Vagina (tissue), 2 donors: Measurements from ENCODE around the gene ESPNL. TPM values are rescaled to one million over a fixed set of nuclear protein-coding genes. Genes with fewer than 3 reads are reported as not detected.

Experiments used
- DNase-seq, 2 donors: peaks; one replicate each; pipeline ENCODE4 v3.0.0-alpha.2; 2017; ENCODE audit errors: extremely low spot score in 2 of 2
- H3K27ac ChIP-seq: fragments of 200-600 bp; sonication (generic); one replicate; pipeline ENCODE4 v1.5.1; 2019
- H3K27me3 ChIP-seq: fragments of 200-600 bp; sonication (generic); one replicate; pipeline ENCODE4 v1.5.1; 2019
- H3K36me3 ChIP-seq, 2 donors: fragments of 200-600 bp; sonication (generic); one replicate each; pipeline ENCODE4 v1.5.1; 2017 to 2019
- H3K4me1 ChIP-seq: fragments of 200-600 bp; sonication (generic); one replicate; pipeline ENCODE4 v1.5.1; 2019
- H3K4me3 ChIP-seq, 2 donors: fragments of 200-600 bp; sonication (generic); 1 replicate in 1 of 2; 2 replicates in 1 of 2; pipeline ENCODE4 v1.5.1; 2016 to 2019
- H3K9me3 ChIP-seq: fragments of 200-600 bp; sonication (generic); one replicate; pipeline ENCODE4 v1.5.1; 2019
- POLR2A ChIP-seq, 2 donors: fragments of 450-650 bp; IDR thresholded peaks; one replicate each; pipeline ENCODE4 v1.6.1; 2017; ENCODE audit warnings: antibody characterized with exemption in 2 of 2, mild to moderate bottlenecking in 2 of 2, moderate library complexity in 2 of 2
- POLR2AphosphoS5 ChIP-seq, 2 donors: sonication (generic); formaldehyde crosslinking; IDR thresholded peaks; one replicate each; pipeline ENCODE4 v1.9.0; 2017; ENCODE audit warnings: antibody characterized with exemption in 2 of 2, mild to moderate bottlenecking in 2 of 2, low read depth in 1 of 2; ENCODE audit not compliant: insufficient read depth in 1 of 2
- intact Hi-C: fragments of 100-400 bp; cut with DNase I; formaldehyde crosslinking; loops from one replicate; pipeline ENCODE4 v1.15.1; 2023
- total RNA-seq: library from RNA; depleted of rRNA; stranded (reverse); fragments of >200 nt; gene quantifications from one replicate; pipeline ENCODE4 v1.2.3, GENCODE V29; 2016
- TF ChIP-seq, protein P1 (sequence below), 3 experiments: fragments of 450-650 bp in 2 of 3; fragments of 200-600 bp in 1 of 3; sonication (generic) in 1 of 3; IDR thresholded peaks; one replicate each; pipeline ENCODE4 v1.5.1; 2017 to 2019; ENCODE audit warnings: antibody characterized with exemption in 3 of 3, mild to moderate bottlenecking in 2 of 3, moderate library complexity in 2 of 3

ESPNL gene
- total RNA-seq, 1 donor from 2014 or later: 0.74 TPM

DNA sequence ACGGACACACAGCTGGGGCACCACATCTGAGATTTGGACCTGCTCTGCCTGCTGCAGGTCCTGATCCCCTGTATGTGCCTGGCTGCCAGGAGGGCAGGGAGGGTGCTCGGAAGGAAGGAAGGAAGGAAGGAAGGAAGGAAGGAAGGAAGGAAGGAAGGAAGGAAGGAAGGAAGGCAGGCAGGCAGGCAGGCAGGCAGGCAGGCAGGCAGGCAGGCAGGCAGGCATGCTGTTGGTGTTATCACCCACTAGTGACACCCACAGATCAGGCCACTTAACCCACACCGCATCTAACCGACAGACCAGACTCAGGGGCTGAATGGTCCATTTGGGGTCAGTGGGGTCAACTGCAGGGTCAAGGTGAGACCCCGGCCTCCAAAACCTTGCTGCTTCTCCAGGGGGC lies 44.1 kb downstream of the ESPNL start:
- no peak for DNase-seq
- no peaks in the 10 kb centered on the region for H3K9me3 ChIP-seq
- H3K36me3 ChIP-seq: no peaks in the 10 kb centered on the region
- H3K27me3 ChIP-seq: no peaks in the 10 kb centered on the region
- TF ChIP-seq POLR2A (IDR thresholded peaks at IDR 0.05): no peak
- TF ChIP-seq, protein P1, sequence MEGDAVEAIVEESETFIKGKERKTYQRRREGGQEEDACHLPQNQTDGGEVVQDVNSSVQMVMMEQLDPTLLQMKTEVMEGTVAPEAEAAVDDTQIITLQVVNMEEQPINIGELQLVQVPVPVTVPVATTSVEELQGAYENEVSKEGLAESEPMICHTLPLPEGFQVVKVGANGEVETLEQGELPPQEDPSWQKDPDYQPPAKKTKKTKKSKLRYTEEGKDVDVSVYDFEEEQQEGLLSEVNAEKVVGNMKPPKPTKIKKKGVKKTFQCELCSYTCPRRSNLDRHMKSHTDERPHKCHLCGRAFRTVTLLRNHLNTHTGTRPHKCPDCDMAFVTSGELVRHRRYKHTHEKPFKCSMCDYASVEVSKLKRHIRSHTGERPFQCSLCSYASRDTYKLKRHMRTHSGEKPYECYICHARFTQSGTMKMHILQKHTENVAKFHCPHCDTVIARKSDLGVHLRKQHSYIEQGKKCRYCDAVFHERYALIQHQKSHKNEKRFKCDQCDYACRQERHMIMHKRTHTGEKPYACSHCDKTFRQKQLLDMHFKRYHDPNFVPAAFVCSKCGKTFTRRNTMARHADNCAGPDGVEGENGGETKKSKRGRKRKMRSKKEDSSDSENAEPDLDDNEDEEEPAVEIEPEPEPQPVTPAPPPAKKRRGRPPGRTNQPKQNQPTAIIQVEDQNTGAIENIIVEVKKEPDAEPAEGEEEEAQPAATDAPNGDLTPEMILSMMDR (IDR thresholded peaks at IDR 0.05): no peak
- no peak for TF ChIP-seq POLR2AphosphoS5 (IDR thresholded peaks at IDR 0.05; ENCODE audit: insufficient read depth in 1 of 2, low read depth in 1 of 2)
- H3K4me3 ChIP-seq: no peak overlapping the region
- peaks cover 34% of the 10 kb centered on the region for H3K4me1 ChIP-seq
- intact Hi-C loops: no loop called here
- no peak overlapping the region for H3K27ac ChIP-seq

DNA sequence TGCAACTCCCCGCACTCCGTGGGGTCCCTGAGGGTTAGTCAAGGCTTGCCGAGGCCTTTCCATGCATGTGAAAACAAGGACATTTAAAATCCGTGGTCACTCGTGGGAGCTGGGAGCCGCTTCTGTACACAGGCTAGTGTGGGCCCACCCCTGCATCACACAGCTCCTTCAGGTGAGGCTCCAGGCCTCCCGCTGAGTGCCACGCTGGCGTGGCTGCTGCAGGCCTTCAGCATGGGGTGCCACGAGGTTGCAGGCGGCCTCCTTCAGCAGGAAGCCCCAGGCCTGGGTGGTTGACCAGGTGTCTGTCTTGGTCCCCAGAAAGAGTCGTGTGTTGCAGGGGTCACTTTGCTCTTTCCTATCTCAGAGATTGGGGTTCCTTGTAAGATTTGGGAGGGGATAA lies 44.9 kb downstream of the ESPNL start:
- peaks cover 29% of the 10 kb centered on the region for H3K4me1 ChIP-seq
- H3K27ac ChIP-seq: no peak overlapping the region
- intact Hi-C loops: no loop called here
- TF ChIP-seq, protein P1 (IDR thresholded peaks at IDR 0.05): no peak
- TF ChIP-seq POLR2A (IDR thresholded peaks at IDR 0.05): no peak
- no peak for TF ChIP-seq POLR2AphosphoS5 (IDR thresholded peaks at IDR 0.05; ENCODE audit: insufficient read depth in 1 of 2, low read depth in 1 of 2)
- no peaks in the 10 kb centered on the region for H3K36me3 ChIP-seq
- H3K4me3 ChIP-seq: no peak overlapping the region
- DNase-seq: no peak
- H3K27me3 ChIP-seq: no peaks in the 10 kb centered on the region
- no peaks in the 10 kb centered on the region for H3K9me3 ChIP-seq

DNA sequence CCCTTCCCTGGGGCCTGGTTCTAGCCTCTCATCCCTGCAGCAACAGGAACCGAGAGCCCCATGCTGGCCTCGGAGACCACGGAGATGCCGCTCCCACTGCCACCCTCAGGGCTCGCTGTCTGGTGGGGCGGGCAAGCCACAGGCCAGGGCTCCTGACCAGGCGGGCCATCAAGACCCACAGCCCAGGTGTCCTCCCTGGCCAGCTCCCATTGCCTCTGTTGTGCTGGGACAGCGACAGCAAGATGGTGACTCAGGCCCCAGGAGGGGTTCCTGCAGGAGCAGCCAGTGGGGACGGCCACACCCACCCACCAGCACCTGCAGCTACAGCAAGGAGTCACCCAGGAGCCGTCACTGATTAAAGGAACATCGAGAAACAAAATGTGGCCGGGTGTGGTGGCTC lies 45.7 kb downstream of the ESPNL start:
- H3K27me3 ChIP-seq: no peaks in the 10 kb centered on the region
- H3K36me3 ChIP-seq: no peaks in the 10 kb centered on the region
- peaks cover 29% of the 10 kb centered on the region for H3K4me1 ChIP-seq
- no peak for DNase-seq
- no peak overlapping the region for H3K27ac ChIP-seq
- H3K9me3 ChIP-seq: no peaks in the 10 kb centered on the region
- intact Hi-C loops: no loop called here
- TF ChIP-seq, protein P1 (IDR thresholded peaks at IDR 0.05): no peak
- TF ChIP-seq POLR2A (IDR thresholded peaks at IDR 0.05) (no peak), POLR2AphosphoS5 (IDR thresholded peaks at IDR 0.05; ENCODE audit: insufficient read depth in 1 of 2, low read depth in 1 of 2) (no peak)
- no peak overlapping the region for H3K4me3 ChIP-seq

GRCh38 chr2:238146884-238147544 lies 46.9 kb downstream of the ESPNL start:
- intact Hi-C loops: no loop called here
- Histone ChIP-seq H3K4me3 (no peak overlapping the region), H3K27me3 (no peaks in the 10 kb centered on the region), H3K36me3 (no peaks in the 10 kb centered on the region), H3K27ac (no peak overlapping the region), H3K4me1 (peaks cover 19% of the 10 kb centered on the region), H3K9me3 (no peaks in the 10 kb centered on the region)
- TF ChIP-seq POLR2A (IDR thresholded peaks at IDR 0.05) (no peak), POLR2AphosphoS5 (IDR thresholded peaks at IDR 0.05; ENCODE audit: insufficient read depth in 1 of 2, low read depth in 1 of 2) (no peak)
- TF ChIP-seq, protein P1 (IDR thresholded peaks at IDR 0.05): no peak
- DNase-seq: no peak

DNA sequence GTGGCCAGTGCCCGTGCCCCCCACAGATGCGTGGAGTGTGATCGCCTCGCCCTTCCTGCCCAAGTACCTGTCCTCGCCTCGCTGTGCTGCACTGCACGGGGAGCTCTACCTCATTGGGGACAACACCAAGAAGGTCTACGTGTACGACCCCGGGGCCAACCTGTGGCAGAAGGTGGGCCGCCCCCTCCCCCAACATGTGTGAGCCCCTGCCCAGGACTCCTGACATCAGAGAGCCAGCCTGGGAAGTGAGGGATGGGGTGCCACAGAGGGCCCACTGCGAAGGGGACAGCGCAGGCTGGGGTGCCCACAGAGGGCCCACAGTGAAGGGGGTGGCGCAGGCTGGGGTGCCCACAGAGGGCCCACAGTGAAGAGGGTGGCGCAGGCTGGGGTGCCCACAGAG lies 48.8 kb downstream of the ESPNL start:
- no peak overlapping the region for H3K27ac ChIP-seq
- no peaks in the 10 kb centered on the region for H3K9me3 ChIP-seq
- no peak for DNase-seq
- H3K4me1 ChIP-seq: no peaks in the 10 kb centered on the region
- intact Hi-C loops: no loop called here
- TF ChIP-seq POLR2AphosphoS5 (IDR thresholded peaks at IDR 0.05; ENCODE audit: insufficient read depth in 1 of 2, low read depth in 1 of 2) (no peak), POLR2A (IDR thresholded peaks at IDR 0.05) (no peak)
- TF ChIP-seq, protein P1 (IDR thresholded peaks at IDR 0.05): no peak
- H3K27me3 ChIP-seq: no peaks in the 10 kb centered on the region
- no peaks in the 10 kb centered on the region for H3K36me3 ChIP-seq
- H3K4me3 ChIP-seq: no peak overlapping the region
